Body of pancreas (tissue), 4 donors: Measurements from ENCODE around the gene TNP2. TPM values are rescaled to one million over a fixed set of nuclear protein-coding genes. Genes with fewer than 3 reads are reported as not detected.

Experiments
- ATAC-seq: fragments of 150-250 bp; one replicate; pipeline ENCODE4 v1.9.1; 2016
- DNase-seq, 4 donors: peaks; one replicate each; pipeline ENCODE4 v3.0.0-alpha.2; 2019
- H3K27ac ChIP-seq, 4 donors: fragments of 200-600 bp; sonication (generic); 1 replicate in 3 of 4; 2 replicates in 1 of 4; pipeline versions ENCODE4 v1.5.1 to v1.6.1; 2016 to 2019; ENCODE audit warnings: mild to moderate bottlenecking in 1 of 4, mixed read lengths in 1 of 4, moderate library complexity in 1 of 4
- H3K27me3 ChIP-seq, 2 donors: fragments of 200-600 bp; sonication (generic); one replicate each; pipeline ENCODE4 v1.6.0; 2016; ENCODE audit warnings: mild to moderate bottlenecking in 1 of 2
- H3K36me3 ChIP-seq, 2 donors: fragments of 200-600 bp; sonication (generic); replicated peaks in 1 of 2; 2 replicates each; pipeline ENCODE4 v1.5.1; 2016; ENCODE audit warnings: low read depth in 2 of 2; ENCODE audit not compliant: insufficient read depth in 1 of 2
- H3K4me1 ChIP-seq: fragments of 200-600 bp; sonication (generic); one replicate; pipeline ENCODE4 v1.6.0; 2016
- H3K4me3 ChIP-seq, 2 donors: fragments of 200-600 bp; sonication (generic); 1 replicate in 1 of 2; 2 replicates in 1 of 2; pipeline ENCODE4 v1.5.1; 2016 to 2019
- H3K9me3 ChIP-seq, 3 donors: fragments of 200-600 bp; sonication (generic); 1 replicate in 2 of 3; 2 replicates in 1 of 3; pipeline ENCODE4 v1.5.1; 2016
- CTCF ChIP-seq, 7 experiments: fragments of 450-650 bp in 4 of 7; fragments of 200-600 bp in 3 of 7; sonication (generic) in 3 of 7; IDR thresholded peaks; one replicate each; pipeline ENCODE4 v1.5.1; 2016 to 2019; ENCODE audit warnings: antibody characterized with exemption in 7 of 7
- POLR2A ChIP-seq, 3 donors: fragments of 450-650 bp; IDR thresholded peaks; one replicate each; pipeline ENCODE4 v1.6.1; 2016; ENCODE audit warnings: antibody characterized with exemption in 3 of 3, mild to moderate bottlenecking in 2 of 3
- WGBS, 2 donors: methylation state at CpG; one replicate each; pipeline ENCODE4 v1.1.5; 2017; 5-methylcytosine and 5-hydroxymethylcytosine counted together
- intact Hi-C: fragments of 100-400 bp; cut with DNase I; formaldehyde crosslinking; loops from one replicate; pipeline ENCODE4 v1.15.1; 2023
- total RNA-seq, 2 donors: library from RNA; depleted of rRNA; stranded (reverse); fragments of >200 nt; gene quantifications; one replicate each; pipeline ENCODE4 v1.1.0, GENCODE V29; 2016

The TNP2 gene
- total RNA-seq, 2 donors from 2014 or later: not detected

- WGBS, 2 donors: 69 to 70% methylated on average over 7 of the region's 7 CpGs
- Histone ChIP-seq H3K4me1 (peaks cover 6% of the 10 kb centered on the region), H3K9me3 (no peaks in the 10 kb centered on the region), H3K27me3 (no peaks in the 10 kb centered on the region), H3K36me3 (no peaks in the 10 kb centered on the region), H3K4me3 (no peak overlapping the region), H3K27ac (peak overlapping the region in 2 of 4 donors; percentile 5 to 31)
- no peak for TF ChIP-seq CTCF (IDR thresholded peaks at IDR 0.05)
- TF ChIP-seq POLR2A (IDR thresholded peaks at IDR 0.05): no peak
- no peak for ATAC-seq
- DNase-seq: no peak
- intact Hi-C loops: loop anchor here (10.0 kb wide), 1 partner anchor 300 kb away; no protein-coding TSS in a partner anchor
These were observed 4.0 kb downstream of the TNP2 start for GRCh38 chr16:11265124-11265523.

- intact Hi-C loops: loop anchor here (10.0 kb wide), 1 partner anchor 299 kb away; no protein-coding TSS in a partner anchor
- Histone ChIP-seq H3K4me3 (no peak overlapping the region), H3K9me3 (no peaks in the 10 kb centered on the region), H3K36me3 (no peaks in the 10 kb centered on the region), H3K27me3 (no peaks in the 10 kb centered on the region), H3K4me1 (peaks cover 9% of the 10 kb centered on the region), H3K27ac (no peak overlapping the region)
- DNase-seq (no peak), ATAC-seq (no peak)
- no peak for TF ChIP-seq POLR2A (IDR thresholded peaks at IDR 0.05)
- TF ChIP-seq CTCF (IDR thresholded peaks at IDR 0.05): no peak
- WGBS, 2 donors: 62 to 83% methylated on average over 9 of the region's 9 CpGs
These were observed 4.8 kb downstream of the TNP2 start for GRCh38 chr16:11264155-11264832.

GRCh38 chr16:11263737-11264136, 5.4 kb downstream of the TNP2 start:
- Histone ChIP-seq H3K27me3 (no peaks in the 10 kb centered on the region), H3K27ac (no peak overlapping the region), H3K4me1 (peaks cover 15% of the 10 kb centered on the region), H3K36me3 (no peaks in the 10 kb centered on the region), H3K4me3 (no peak overlapping the region), H3K9me3 (no peaks in the 10 kb centered on the region)
- intact Hi-C loops: loop anchor here (10.0 kb wide), 1 partner anchor 299 kb away; no protein-coding TSS in a partner anchor
- DNase-seq (no peak), ATAC-seq (no peak)
- TF ChIP-seq POLR2A (IDR thresholded peaks at IDR 0.05) (no peak), CTCF (IDR thresholded peaks at IDR 0.05) (no peak)
- 57 to 78% methylated on average over 4 of the region's 4 CpGs for WGBS, 2 donors

DNA sequence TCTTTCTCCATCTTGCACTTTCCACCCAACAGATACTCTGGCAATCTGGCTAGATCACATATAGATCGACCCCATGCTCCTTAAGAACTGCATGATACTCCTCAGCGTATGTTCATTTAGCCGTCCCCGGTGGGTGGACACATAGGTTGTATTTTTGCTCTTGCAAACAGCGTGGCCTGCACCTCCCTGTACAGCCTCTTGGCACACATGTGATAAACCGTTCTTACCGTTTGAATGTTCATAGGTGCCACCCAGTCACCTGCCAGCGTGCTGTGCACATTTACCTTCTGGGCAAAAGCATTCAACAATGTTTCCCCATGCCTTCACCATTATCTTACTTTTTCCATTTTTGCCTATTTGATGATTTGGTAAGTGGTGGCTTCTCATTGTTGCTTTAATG, 6.2 kb downstream of the TNP2 start:
- intact Hi-C loops: loop anchor here (10.0 kb wide), 1 partner anchor 298 kb away; no protein-coding TSS in a partner anchor
- TF ChIP-seq CTCF (IDR thresholded peaks at IDR 0.05): no peak
- no peak for TF ChIP-seq POLR2A (IDR thresholded peaks at IDR 0.05)
- no peak overlapping the region for H3K4me3 ChIP-seq
- no peak for ATAC-seq
- no peak overlapping the region for H3K27ac ChIP-seq
- H3K27me3 ChIP-seq: no peaks in the 10 kb centered on the region
- no peaks in the 10 kb centered on the region for H3K9me3 ChIP-seq
- H3K4me1 ChIP-seq: peaks cover 18% of the 10 kb centered on the region
- DNase-seq: no peak
- 76 to 77% methylated on average over 8 of the region's 8 CpGs for WGBS, 2 donors
- H3K36me3 ChIP-seq: no peaks in the 10 kb centered on the region

DNA sequence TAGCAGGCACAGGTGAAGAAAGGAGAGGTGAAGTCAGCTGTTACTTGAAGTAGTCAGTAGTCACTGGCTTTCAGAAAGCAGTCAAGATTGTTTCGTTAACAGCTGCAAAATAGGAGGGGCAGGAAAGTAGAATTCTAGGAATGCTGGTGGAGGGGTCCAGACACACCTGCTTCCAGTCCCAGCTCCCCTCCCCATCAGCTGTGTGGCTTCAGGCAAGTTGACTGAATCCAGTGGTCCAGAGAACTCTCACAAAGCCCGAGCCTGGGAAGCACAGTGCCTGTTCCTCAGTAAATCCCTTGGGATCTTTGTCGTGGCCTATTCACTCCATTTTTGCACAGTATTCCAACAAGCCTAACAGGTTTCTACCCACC, 8.5 kb downstream of the TNP2 start:
- DNase-seq: no peak

More for the DNA sequence above, 8.5 kb downstream of the TNP2 start:
- 51 to 61% methylated on average over 3 of the region's 3 CpGs for WGBS, 2 donors
- TF ChIP-seq POLR2A (IDR thresholded peaks at IDR 0.05): no peak
- no peak for TF ChIP-seq CTCF (IDR thresholded peaks at IDR 0.05)
- Histone ChIP-seq H3K27ac (no peak overlapping the region), H3K9me3 (no peaks in the 10 kb centered on the region), H3K36me3 (no peaks in the 10 kb centered on the region), H3K4me1 (peaks cover 28% of the 10 kb centered on the region), H3K4me3 (no peak overlapping the region), H3K27me3 (no peaks in the 10 kb centered on the region)
- intact Hi-C loops: loop anchor here (10.0 kb wide), 1 partner anchor 296 kb away; no protein-coding TSS in a partner anchor
- no peak for ATAC-seq
